HL-60 (cell line): ENCODE data around the gene TBC1D9.

Source experiments
- DNase-seq, 2 experiments: peaks; one replicate each; pipeline ENCODE4 v3.0.0-alpha.2; 2010 to 2020; ENCODE audit warnings: low read depth in 1 of 2, low spot score in 1 of 2
- H3K27ac ChIP-seq: fragments of 250-450 bp; sonication (Bioruptor Pico); replicated peaks from 2 replicates; pipeline ENCODE4 v1.5.1; 2020; ENCODE audit warnings: mild to moderate bottlenecking, moderate library complexity
- H3K27me3 ChIP-seq: fragments of 250-450 bp; sonication (Bioruptor Pico); 2 replicates; pipeline ENCODE4 v1.5.1; 2021; ENCODE audit warnings: mild to moderate bottlenecking, moderate library complexity; ENCODE audit not compliant: insufficient read depth, poor library complexity, severe bottlenecking
- H3K4me3 ChIP-seq: replicated peaks from 2 replicates; pipeline ENCODE4 v1.5.1; 2011; ENCODE audit warnings: mild to moderate bottlenecking, control low read depth, low read length; ENCODE audit not compliant: insufficient read depth
- CTCF ChIP-seq: IDR thresholded peaks from one replicate; pipeline ENCODE4 v1.5.1; 2011; ENCODE audit warnings: low read length, control low read depth, inconsistent platforms; ENCODE audit not compliant: insufficient read depth
- GABPA ChIP-seq: IDR thresholded peaks from 2 replicates; pipeline ENCODE4 v1.6.1; 2012; ENCODE audit warnings: low read depth
- POLR2AphosphoS5 ChIP-seq: IDR thresholded peaks from 2 replicates; pipeline ENCODE4 v1.6.1; 2012; ENCODE audit warnings: low read depth
- SPI1 ChIP-seq: IDR thresholded peaks from 2 replicates; pipeline ENCODE4 v1.6.1; 2012; ENCODE audit warnings: low read depth, mild to moderate bottlenecking, borderline replicate concordance
- TF ChIP-seq, protein P1 (sequence below): IDR thresholded peaks from 2 replicates; pipeline ENCODE4 v1.6.1; 2012; ENCODE audit warnings: low read depth; ENCODE audit not compliant: insufficient replicate concordance

The TBC1D9 gene

DNA sequence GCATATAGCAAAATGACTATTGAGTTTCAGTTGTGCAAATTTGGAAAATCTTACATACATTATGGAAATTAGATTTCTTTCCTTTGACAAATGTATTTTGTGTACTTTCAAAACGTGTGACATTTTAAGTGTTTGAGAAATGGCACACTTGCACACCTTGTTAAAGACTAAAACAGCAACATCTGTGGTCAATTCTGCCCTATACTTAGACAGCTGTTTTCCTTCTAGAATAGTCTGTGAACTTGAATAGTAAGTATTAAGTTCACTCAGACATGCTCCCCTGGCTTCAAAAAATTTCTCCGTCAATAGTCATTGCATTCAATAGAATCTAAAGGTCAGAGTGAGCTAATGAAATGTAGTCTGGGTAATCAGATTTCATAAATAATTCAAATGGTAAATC lies 21.7 kb upstream of the TBC1D9 start:
- H3K27me3 ChIP-seq, result no peaks in the 10 kb centered on the region
- TF ChIP-seq SPI1 (no peak), CTCF (no peak), GABPA (no peak), POLR2AphosphoS5 (no peak)
- TF ChIP-seq, protein P1, sequence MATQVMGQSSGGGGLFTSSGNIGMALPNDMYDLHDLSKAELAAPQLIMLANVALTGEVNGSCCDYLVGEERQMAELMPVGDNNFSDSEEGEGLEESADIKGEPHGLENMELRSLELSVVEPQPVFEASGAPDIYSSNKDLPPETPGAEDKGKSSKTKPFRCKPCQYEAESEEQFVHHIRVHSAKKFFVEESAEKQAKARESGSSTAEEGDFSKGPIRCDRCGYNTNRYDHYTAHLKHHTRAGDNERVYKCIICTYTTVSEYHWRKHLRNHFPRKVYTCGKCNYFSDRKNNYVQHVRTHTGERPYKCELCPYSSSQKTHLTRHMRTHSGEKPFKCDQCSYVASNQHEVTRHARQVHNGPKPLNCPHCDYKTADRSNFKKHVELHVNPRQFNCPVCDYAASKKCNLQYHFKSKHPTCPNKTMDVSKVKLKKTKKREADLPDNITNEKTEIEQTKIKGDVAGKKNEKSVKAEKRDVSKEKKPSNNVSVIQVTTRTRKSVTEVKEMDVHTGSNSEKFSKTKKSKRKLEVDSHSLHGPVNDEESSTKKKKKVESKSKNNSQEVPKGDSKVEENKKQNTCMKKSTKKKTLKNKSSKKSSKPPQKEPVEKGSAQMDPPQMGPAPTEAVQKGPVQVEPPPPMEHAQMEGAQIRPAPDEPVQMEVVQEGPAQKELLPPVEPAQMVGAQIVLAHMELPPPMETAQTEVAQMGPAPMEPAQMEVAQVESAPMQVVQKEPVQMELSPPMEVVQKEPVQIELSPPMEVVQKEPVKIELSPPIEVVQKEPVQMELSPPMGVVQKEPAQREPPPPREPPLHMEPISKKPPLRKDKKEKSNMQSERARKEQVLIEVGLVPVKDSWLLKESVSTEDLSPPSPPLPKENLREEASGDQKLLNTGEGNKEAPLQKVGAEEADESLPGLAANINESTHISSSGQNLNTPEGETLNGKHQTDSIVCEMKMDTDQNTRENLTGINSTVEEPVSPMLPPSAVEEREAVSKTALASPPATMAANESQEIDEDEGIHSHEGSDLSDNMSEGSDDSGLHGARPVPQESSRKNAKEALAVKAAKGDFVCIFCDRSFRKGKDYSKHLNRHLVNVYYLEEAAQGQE, result no peak
- H3K4me3 ChIP-seq, result no peak overlapping the region
- H3K27ac ChIP-seq, result no peak overlapping the region
- no peak for DNase-seq

GRCh38 chr4:140777386-140777785 lies 21.2 kb upstream of the TBC1D9 start:
- Histone ChIP-seq H3K27ac (no peak overlapping the region), H3K4me3 (no peak overlapping the region), H3K27me3 (no peaks in the 10 kb centered on the region)
- TF ChIP-seq GABPA (no peak), CTCF (no peak), SPI1 (no peak), POLR2AphosphoS5 (no peak)
- TF ChIP-seq, protein P1, result no peak
- no peak for DNase-seq

DNA sequence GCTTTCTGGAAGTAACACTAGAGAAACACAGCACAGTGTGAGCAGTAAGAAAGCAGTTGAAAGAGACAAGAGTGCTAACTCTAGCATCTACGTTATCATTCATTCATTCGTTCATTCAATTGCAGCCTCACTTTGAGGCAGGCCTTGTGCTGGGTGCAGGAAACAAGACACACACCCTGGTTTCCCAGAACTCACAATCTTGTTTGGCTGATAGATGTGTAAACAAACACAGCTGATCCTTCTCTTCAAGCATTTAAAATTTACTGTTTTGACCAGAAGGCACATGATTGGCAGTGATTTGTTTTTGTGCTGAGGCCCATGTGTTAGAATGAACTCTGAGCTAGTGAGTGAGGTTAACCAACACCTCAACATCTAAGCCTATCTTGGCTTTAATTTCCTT lies 20.4 kb upstream of the TBC1D9 start:
- TF ChIP-seq, protein P1, result no peak
- TF ChIP-seq CTCF, result no peak
- no peak for TF ChIP-seq GABPA
- TF ChIP-seq POLR2AphosphoS5, result no peak
- no peak for TF ChIP-seq SPI1
- H3K4me3 ChIP-seq, result no peak overlapping the region
- DNase-seq, result no peak
- H3K27ac ChIP-seq, result no peak overlapping the region
- no peaks in the 10 kb centered on the region for H3K27me3 ChIP-seq
